SKM-1 treated with dmso at 0.1 percent for 144 hours (cell line): ENCODE data around the gene LINC00305.

Source experiments
- DNase-seq: peaks from one replicate; lab custom pipeline; 2025; ENCODE audit not compliant: unreplicated experiment; lab: John Stamatoyannopoulos, UW

Gene LINC00305

GRCh38 chr18:64116571-64117175 lies 32.2 kb downstream of the LINC00305 start:
- DNase-seq = no peak

GRCh38 chr18:64115881-64116280 lies 33.0 kb downstream of the LINC00305 start:
- DNase-seq = no peak

- DNase-seq = no peak
Observed at GRCh38 chr18:64111950-64112349, 36.9 kb downstream of the LINC00305 start.

- peak; percentile 67 for DNase-seq
Observed at GRCh38 chr18:64110692-64111480, 38.0 kb downstream of the LINC00305 start.

- DNase-seq = no peak
Observed at GRCh38 chr18:64103986-64104385, 44.9 kb downstream of the LINC00305 start.

GRCh38 chr18:64100116-64100922 lies 48.6 kb downstream of the LINC00305 start:
- DNase-seq = no peak

- no peak for DNase-seq
Observed at GRCh38 chr18:64099244-64099643, 49.6 kb downstream of the LINC00305 start.

GRCh38 chr18:64097497-64097896 lies 51.4 kb downstream of the LINC00305 start:
- DNase-seq = no peak

GRCh38 chr18:64095056-64095455 lies 53.8 kb downstream of the LINC00305 start:
- DNase-seq = no peak

GRCh38 chr18:64094210-64094609 lies 54.7 kb downstream of the LINC00305 start:
- DNase-seq = no peak

GRCh38 chr18:64091526-64091925 lies 57.4 kb downstream of the LINC00305 start:
- no peak for DNase-seq

GRCh38 chr18:64090876-64091275 lies 58.0 kb downstream of the LINC00305 start:
- no peak for DNase-seq

- DNase-seq = no peak
Observed at GRCh38 chr18:64083916-64084315, 65.0 kb downstream of the LINC00305 start.

GRCh38 chr18:64082513-64082912 lies 66.4 kb downstream of the LINC00305 start:
- no peak for DNase-seq

GRCh38 chr18:64082054-64082453 lies 66.8 kb downstream of the LINC00305 start:
- no peak for DNase-seq

GRCh38 chr18:64073971-64074370 lies 74.9 kb downstream of the LINC00305 start:
- no peak for DNase-seq

- DNase-seq = no peak
Observed at GRCh38 chr18:64055019-64055418, 93.9 kb downstream of the LINC00305 start.

GRCh38 chr18:64053246-64053645 lies 95.6 kb downstream of the LINC00305 start:
- no peak for DNase-seq

GRCh38 chr18:64052772-64053171 lies 96.1 kb downstream of the LINC00305 start:
- no peak for DNase-seq

GRCh38 chr18:64044616-64045015 lies 104.3 kb downstream of the LINC00305 start:
- DNase-seq = no peak

- DNase-seq = no peak
Observed at GRCh38 chr18:64042728-64043358, 106.0 kb downstream of the LINC00305 start.
